ENCODE measurements around the gene DRC3.

DRC3 gene

GRCh38 chr17:18015593-18015992 is 42.9 kb downstream of the DRC3 start:
- Histone ChIP-seq H3K27ac (ENCODE audit: low read depth, low read length) (no peak overlapping the region), H3K36me3 (ENCODE audit: insufficient read depth, low read length) (peaks cover 11% of the 10 kb centered on the region)

GRCh38 chr17:18016426-18016825 is 43.8 kb downstream of the DRC3 start:
- H3K36me3 ChIP-seq (ENCODE audit: insufficient read depth, low read length), result peaks cover 18% of the 10 kb centered on the region
- no peaks in the 10 kb centered on the region for H3K27me3 ChIP-seq (ENCODE audit: control insufficient read depth in 1 of 2, insufficient read depth in 2 of 2, low read length in 2 of 2)
- H3K27ac ChIP-seq (ENCODE audit: low read depth, low read length), result no peak overlapping the region
- H3K4me1 ChIP-seq (ENCODE audit: insufficient read depth, low read length), result no peaks in the 10 kb centered on the region
- no peak overlapping the region for H3K9ac ChIP-seq (ENCODE audit: low read length)
- no peak overlapping the region for H3K4me3 ChIP-seq (ENCODE audit: low read depth in 1 of 2, low read length in 2 of 2)
- no peaks in the 10 kb centered on the region for H3K9me3 ChIP-seq (ENCODE audit: low read length)

More at GRCh38 chr17:18015593-18015992, 42.9 kb downstream of the DRC3 start:
- Histone ChIP-seq H3K4me3 (ENCODE audit: low read depth in 1 of 2, low read length in 2 of 2) (no peak overlapping the region), H3K27me3 (ENCODE audit: control insufficient read depth in 1 of 2, insufficient read depth in 2 of 2, low read length in 2 of 2) (no peaks in the 10 kb centered on the region), H3K4me1 (ENCODE audit: insufficient read depth, low read length) (no peaks in the 10 kb centered on the region), H3K9ac (ENCODE audit: low read length) (no peak overlapping the region), H3K9me3 (ENCODE audit: low read length) (no peaks in the 10 kb centered on the region)

- no peaks in the 10 kb centered on the region for H3K4me1 ChIP-seq (ENCODE audit: insufficient read depth, low read length)
- H3K27ac ChIP-seq (ENCODE audit: low read depth, low read length), result no peak overlapping the region
- H3K36me3 ChIP-seq (ENCODE audit: insufficient read depth, low read length), result peaks cover 22% of the 10 kb centered on the region
- H3K9ac ChIP-seq (ENCODE audit: low read length), result no peak overlapping the region
- H3K4me3 ChIP-seq (ENCODE audit: low read depth in 1 of 2, low read length in 2 of 2), result no peak overlapping the region
- no peaks in the 10 kb centered on the region for H3K27me3 ChIP-seq (ENCODE audit: control insufficient read depth in 1 of 2, insufficient read depth in 2 of 2, low read length in 2 of 2)
- no peaks in the 10 kb centered on the region for H3K9me3 ChIP-seq (ENCODE audit: low read length)
Measured at GRCh38 chr17:18017958-18018357, 45.3 kb downstream of the DRC3 start.

- H3K4me1 ChIP-seq (ENCODE audit: insufficient read depth, low read length), result no peaks in the 10 kb centered on the region
- no peak overlapping the region for H3K9ac ChIP-seq (ENCODE audit: low read length)
- H3K4me3 ChIP-seq (ENCODE audit: low read depth in 1 of 2, low read length in 2 of 2), result no peak overlapping the region
- no peak overlapping the region for H3K27ac ChIP-seq (ENCODE audit: low read depth, low read length)
- H3K27me3 ChIP-seq (ENCODE audit: control insufficient read depth in 1 of 2, insufficient read depth in 2 of 2, low read length in 2 of 2), result no peaks in the 10 kb centered on the region
- no peaks in the 10 kb centered on the region for H3K9me3 ChIP-seq (ENCODE audit: low read length)
- H3K36me3 ChIP-seq (ENCODE audit: insufficient read depth, low read length), result peaks cover 22% of the 10 kb centered on the region
Measured at GRCh38 chr17:18018411-18018921, 45.8 kb downstream of the DRC3 start.

GRCh38 chr17:18019838-18020154 is 47.1 kb downstream of the DRC3 start:
- Histone ChIP-seq H3K4me3 (ENCODE audit: low read depth in 1 of 2, low read length in 2 of 2) (no peak overlapping the region), H3K9me3 (ENCODE audit: low read length) (no peaks in the 10 kb centered on the region), H3K27ac (ENCODE audit: low read depth, low read length) (no peak overlapping the region), H3K36me3 (ENCODE audit: insufficient read depth, low read length) (peaks cover 17% of the 10 kb centered on the region), H3K4me1 (ENCODE audit: insufficient read depth, low read length) (no peaks in the 10 kb centered on the region), H3K9ac (ENCODE audit: low read length) (no peak overlapping the region), H3K27me3 (ENCODE audit: control insufficient read depth in 1 of 2, insufficient read depth in 2 of 2, low read length in 2 of 2) (no peaks in the 10 kb centered on the region)

- Histone ChIP-seq H3K9me3 (ENCODE audit: low read length) (no peaks in the 10 kb centered on the region), H3K4me1 (ENCODE audit: insufficient read depth, low read length) (no peaks in the 10 kb centered on the region), H3K9ac (ENCODE audit: low read length) (no peak overlapping the region), H3K4me3 (ENCODE audit: low read depth in 1 of 2, low read length in 2 of 2) (no peak overlapping the region), H3K27me3 (ENCODE audit: control insufficient read depth in 1 of 2, insufficient read depth in 2 of 2, low read length in 2 of 2) (no peaks in the 10 kb centered on the region), H3K27ac (ENCODE audit: low read depth, low read length) (no peak overlapping the region), H3K36me3 (ENCODE audit: insufficient read depth, low read length) (peaks cover 20% of the 10 kb centered on the region)
Measured at GRCh38 chr17:18020971-18021370, 48.3 kb downstream of the DRC3 start.

GRCh38 chr17:18021372-18021771 is 48.7 kb downstream of the DRC3 start:
- H3K36me3 ChIP-seq (ENCODE audit: insufficient read depth, low read length), result peaks cover 21% of the 10 kb centered on the region
- H3K9me3 ChIP-seq (ENCODE audit: low read length), result no peaks in the 10 kb centered on the region
- H3K9ac ChIP-seq (ENCODE audit: low read length), result no peak overlapping the region
- H3K4me3 ChIP-seq (ENCODE audit: low read depth in 1 of 2, low read length in 2 of 2), result no peak overlapping the region
- H3K27me3 ChIP-seq (ENCODE audit: control insufficient read depth in 1 of 2, insufficient read depth in 2 of 2, low read length in 2 of 2), result no peaks in the 10 kb centered on the region
- H3K4me1 ChIP-seq (ENCODE audit: insufficient read depth, low read length), result no peaks in the 10 kb centered on the region
- H3K27ac ChIP-seq (ENCODE audit: low read depth, low read length), result no peak overlapping the region

- Histone ChIP-seq H3K9me3 (ENCODE audit: low read length) (no peaks in the 10 kb centered on the region), H3K27ac (ENCODE audit: low read depth, low read length) (no peak overlapping the region), H3K9ac (ENCODE audit: low read length) (no peak overlapping the region), H3K36me3 (ENCODE audit: insufficient read depth, low read length) (peaks cover 21% of the 10 kb centered on the region), H3K4me3 (ENCODE audit: low read depth in 1 of 2, low read length in 2 of 2) (no peak overlapping the region), H3K4me1 (ENCODE audit: insufficient read depth, low read length) (no peaks in the 10 kb centered on the region), H3K27me3 (ENCODE audit: control insufficient read depth in 1 of 2, insufficient read depth in 2 of 2, low read length in 2 of 2) (no peaks in the 10 kb centered on the region)
Measured at GRCh38 chr17:18025241-18025944, 52.7 kb downstream of the DRC3 start.

GRCh38 chr17:18025945-18026776 is 53.5 kb downstream of the DRC3 start:
- no peak overlapping the region for H3K9ac ChIP-seq (ENCODE audit: low read length)
- no peak overlapping the region for H3K27ac ChIP-seq (ENCODE audit: low read depth, low read length)
- no peaks in the 10 kb centered on the region for H3K4me1 ChIP-seq (ENCODE audit: insufficient read depth, low read length)
- H3K36me3 ChIP-seq (ENCODE audit: insufficient read depth, low read length), result peaks cover 16% of the 10 kb centered on the region
- H3K9me3 ChIP-seq (ENCODE audit: low read length), result no peaks in the 10 kb centered on the region
- no peak overlapping the region for H3K4me3 ChIP-seq (ENCODE audit: low read depth in 1 of 2, low read length in 2 of 2)
- no peaks in the 10 kb centered on the region for H3K27me3 ChIP-seq (ENCODE audit: control insufficient read depth in 1 of 2, insufficient read depth in 2 of 2, low read length in 2 of 2)

GRCh38 chr17:18027280-18027679 is 54.6 kb downstream of the DRC3 start:
- Histone ChIP-seq H3K36me3 (ENCODE audit: insufficient read depth, low read length) (peaks cover 10% of the 10 kb centered on the region), H3K9ac (ENCODE audit: low read length) (no peak overlapping the region), H3K27ac (ENCODE audit: low read depth, low read length) (no peak overlapping the region), H3K27me3 (ENCODE audit: control insufficient read depth in 1 of 2, insufficient read depth in 2 of 2, low read length in 2 of 2) (no peaks in the 10 kb centered on the region), H3K9me3 (ENCODE audit: low read length) (no peaks in the 10 kb centered on the region), H3K4me1 (ENCODE audit: insufficient read depth, low read length) (no peaks in the 10 kb centered on the region), H3K4me3 (ENCODE audit: low read depth in 1 of 2, low read length in 2 of 2) (no peak overlapping the region)

- H3K9me3 ChIP-seq (ENCODE audit: low read length), result no peaks in the 10 kb centered on the region
- H3K27ac ChIP-seq (ENCODE audit: low read depth, low read length), result no peak overlapping the region
- H3K4me3 ChIP-seq (ENCODE audit: low read depth in 1 of 2, low read length in 2 of 2), result no peak overlapping the region
- peaks cover 10% of the 10 kb centered on the region for H3K36me3 ChIP-seq (ENCODE audit: insufficient read depth, low read length)
- no peaks in the 10 kb centered on the region for H3K27me3 ChIP-seq (ENCODE audit: control insufficient read depth in 1 of 2, insufficient read depth in 2 of 2, low read length in 2 of 2)
- no peaks in the 10 kb centered on the region for H3K4me1 ChIP-seq (ENCODE audit: insufficient read depth, low read length)
- no peak overlapping the region for H3K9ac ChIP-seq (ENCODE audit: low read length)
Measured at GRCh38 chr17:18028114-18028951, 55.7 kb downstream of the DRC3 start.
